WTC11 (cell line): ENCODE data around the gene SEPTIN10. TPM values are rescaled to one million over a fixed set of nuclear protein-coding genes. Genes with fewer than 3 reads are reported as not detected.
A peak's percentile ranks its signal among the peaks of the same experiment; 100 is the strongest.
"Not testable (repeated sequence)": the region's sequence is repeated elsewhere in the genome, so short reads cannot be mapped to it uniquely, and the experiment has no call there.

Experiments
- ATAC-seq: fragments of 200-7000 bp; cut with Tn5 transposase; 2 replicates; pipeline ENCODE4 v1.10.0; 2021; ENCODE audit warnings: mild to moderate bottlenecking, moderate library complexity
- CTCF ChIA-PET: fragments of 300-600 bp; sonication (Branson Sonifier 250); formaldehyde crosslinking; loops from one replicate; lab custom pipeline; 2021; ENCODE audit warnings: antibody characterized with exemption; lab: Charles Lee
- POLR2A ChIA-PET: fragments of 350-600 bp; sonication (Branson Sonifier 250); formaldehyde crosslinking; loops from one replicate; lab custom pipeline; 2021; ENCODE audit warnings: antibody characterized with exemption; lab: Charles Lee
- DNase-seq: peaks from one replicate; pipeline ENCODE4 v3.0.0; 2021; ENCODE audit warnings: low spot score
- H3K27ac Mint-ChIP-seq: 2 replicates; pipeline ENCODE4 v1.8.0; 2021; ENCODE audit warnings: mixed read lengths
- H3K27me3 Mint-ChIP-seq: 2 replicates; pipeline ENCODE4 v1.8.0; 2021; ENCODE audit warnings: low read depth, mild to moderate bottlenecking, moderate library complexity, mixed read lengths
- H3K36me3 Mint-ChIP-seq: 2 replicates; pipeline ENCODE4 v1.8.0; 2021; ENCODE audit warnings: mixed read lengths
- H3K4me1 Mint-ChIP-seq: 2 replicates; pipeline ENCODE4 v1.8.0; 2022; ENCODE audit warnings: mixed read lengths
- H3K4me3 Mint-ChIP-seq: 2 replicates; pipeline ENCODE4 v1.8.0; 2021; ENCODE audit warnings: mild to moderate bottlenecking, moderate library complexity, mixed read lengths
- H3K9me3 Mint-ChIP-seq: 2 replicates; pipeline ENCODE4 v1.8.0; 2021; ENCODE audit warnings: mixed read lengths
- CBFB ChIP-seq: sonication (generic); formaldehyde crosslinking; IDR thresholded peaks from 2 replicates; pipeline ENCODE4 v1.8.1; 2022; ENCODE audit warnings: mild to moderate bottlenecking, low read depth, missing genetic modification reagents
- CDX4 ChIP-seq: fragments of 250-450 bp; sonication (Bioruptor Pico); IDR thresholded peaks from 2 replicates; pipeline ENCODE4 v1.9.0; 2021; ENCODE audit warnings: moderate library complexity, mild to moderate bottlenecking, inconsistent platforms, borderline replicate concordance
- CREM ChIP-seq: sonication (generic); formaldehyde crosslinking; IDR thresholded peaks from 2 replicates; pipeline ENCODE4 v1.8.1; 2022; ENCODE audit warnings: mild to moderate bottlenecking, missing genetic modification reagents, moderate library complexity
- ELF4 ChIP-seq: sonication (generic); formaldehyde crosslinking; IDR thresholded peaks from 2 replicates; pipeline ENCODE4 v1.8.1; 2022; ENCODE audit warnings: low read depth, mild to moderate bottlenecking, moderate library complexity, missing genetic modification reagents
- ERG ChIP-seq: fragments of 250-450 bp; sonication (Bioruptor Pico); IDR thresholded peaks from 2 replicates; pipeline ENCODE4 v1.8.0; 2021; ENCODE audit warnings: mild to moderate bottlenecking
- FOXK1 ChIP-seq: sonication (generic); formaldehyde crosslinking; IDR thresholded peaks from 2 replicates; pipeline ENCODE4 v1.8.0; 2022; ENCODE audit warnings: mild to moderate bottlenecking, moderate library complexity, missing genetic modification reagents
- HMGA2 ChIP-seq: fragments of 250-450 bp; sonication (Bioruptor Pico); IDR thresholded peaks from 2 replicates; pipeline ENCODE4 v1.4.0; 2021; ENCODE audit warnings: mild to moderate bottlenecking, moderate library complexity
- JUN ChIP-seq: sonication (generic); formaldehyde crosslinking; IDR thresholded peaks from 2 replicates; pipeline ENCODE4 v1.8.0; 2023; ENCODE audit warnings: mild to moderate bottlenecking, missing genetic modification reagents
- NR2C2 ChIP-seq: sonication (generic); formaldehyde crosslinking; IDR thresholded peaks from 2 replicates; pipeline ENCODE4 v1.8.0; 2022; ENCODE audit warnings: mild to moderate bottlenecking, missing genetic modification reagents
- SOX15 ChIP-seq: fragments of 250-450 bp; sonication (Bioruptor Pico); IDR thresholded peaks from 2 replicates; pipeline ENCODE4 v1.9.0; 2021; ENCODE audit warnings: mild to moderate bottlenecking
- USF1 ChIP-seq: sonication (generic); formaldehyde crosslinking; IDR thresholded peaks from 2 replicates; pipeline ENCODE4 v1.8.0; 2022; ENCODE audit warnings: mild to moderate bottlenecking, missing genetic modification reagents
- ZMAT4 ChIP-seq: fragments of 250-450 bp; sonication (Bioruptor Pico); IDR thresholded peaks from 2 replicates; pipeline ENCODE4 v1.9.0; 2021; ENCODE audit warnings: mild to moderate bottlenecking
- ZNF263 ChIP-seq: sonication (generic); formaldehyde crosslinking; IDR thresholded peaks from 2 replicates; pipeline ENCODE4 v1.8.1; 2022; ENCODE audit warnings: low read depth, mild to moderate bottlenecking, moderate library complexity, missing genetic modification reagents
- ZNF281 ChIP-seq: sonication (generic); formaldehyde crosslinking; IDR thresholded peaks from 2 replicates; pipeline ENCODE4 v1.8.0; 2023; ENCODE audit warnings: mild to moderate bottlenecking, missing genetic modification reagents
- ZNF317 ChIP-seq: sonication (generic); formaldehyde crosslinking; IDR thresholded peaks from 2 replicates; pipeline ENCODE4 v1.8.1; 2023; ENCODE audit warnings: low read depth, mild to moderate bottlenecking, moderate library complexity, missing genetic modification reagents, borderline replicate concordance
- total RNA-seq: library from RNA; stranded (reverse); gene quantifications from 3 replicates; pipeline ENCODE4 v1.2.3, GENCODE V29; 2021

SEPTIN10 gene
- total RNA-seq, 1 experiment from 2014 or later: 86.8 TPM

- TF ChIP-seq ERG (CRISPR knock-in tag) (no peak), ELF4 (CRISPR knock-in tag) (no peak), FOXK1 (CRISPR knock-in tag) (no peak)
- TF ChIP-seq, all 79 proteins: peak for 0
Observed at GRCh38 chr2:109586687-109587086, 27.1 kb downstream of the SEPTIN10 start (continued).

- Mint-ChIP-seq H3K36me3 (peaks cover 30% of the 10 kb centered on the region), H3K27ac (0 out of 2 replicates have a peak overlapping the region, but pooled peaks have one; percentile 0), H3K27me3 (no peaks in the 10 kb centered on the region; the same call in 1 of the 2 replicates), H3K4me3 (no peak overlapping the region), H3K9me3 (no peaks in the 10 kb centered on the region), H3K4me1 (peaks cover 10% of the 10 kb centered on the region)
- no peak for TF ChIP-seq CBFB
- TF ChIP-seq ZNF317 (CRISPR knock-in tag): no peak
- TF ChIP-seq HMGA2 (CRISPR knock-in tag): no peak
- no peak for TF ChIP-seq ZNF281
- no peak for TF ChIP-seq USF1
- TF ChIP-seq CREM (CRISPR knock-in tag): no peak
- no peak for TF ChIP-seq JUN (CRISPR knock-in tag)
- no peak for TF ChIP-seq ZNF263
- no peak for TF ChIP-seq SOX15
- TF ChIP-seq NR2C2 (CRISPR knock-in tag): no peak
- TF ChIP-seq CDX4 (CRISPR knock-in tag): no peak
- no peak for TF ChIP-seq ZMAT4 (CRISPR knock-in tag)
- ATAC-seq (no peak), DNase-seq (no peak)
- ChIA-PET POLR2A (interaction anchor here (0.6 kb wide), 1 partner anchor 9 kb away, joined by 3 read pairs; no protein-coding TSS in a partner anchor), CTCF (no interaction called here)
Observed at GRCh38 chr2:109582928-109583895, 30.6 kb downstream of the SEPTIN10 start.

- DNase-seq, H3K4me3 Mint-ChIP-seq, H3K4me1 Mint-ChIP-seq, ATAC-seq, H3K27me3 Mint-ChIP-seq, H3K36me3 Mint-ChIP-seq, H3K27ac Mint-ChIP-seq, CTCF ChIA-PET, H3K9me3 Mint-ChIP-seq, POLR2A ChIA-PET: not testable (repeated sequence)
Observed at GRCh38 chr2:109577630-109578029, 36.1 kb downstream of the SEPTIN10 start.
